Astrocyte of the cerebellum (primary cell): ENCODE measurements around the gene SVOPL.

Source experiments
- DNase-seq: peaks from one replicate; pipeline ENCODE4 v3.0.0-alpha.2; 2011; ENCODE audit warnings: low read depth
- H3K4me3 ChIP-seq: 2 replicates; pipeline ENCODE4 v1.5.1; 2011; ENCODE audit warnings: mild to moderate bottlenecking, low read depth, low read length, moderate library complexity
- CTCF ChIP-seq: IDR thresholded peaks from 2 replicates; pipeline ENCODE4 v1.5.1; 2012; ENCODE audit warnings: low read length, low read depth, moderate library complexity, mild to moderate bottlenecking; ENCODE audit errors: missing control alignments
- in situ Hi-C: cut with HindIII; loops from 2 replicates; pipeline ENCODE4 v1.10.0; 2017; ENCODE audit warnings: low sequenced_read_pairs

Gene SVOPL

GRCh38 chr7:138669364-138669763 lies 31.8 kb downstream of the SVOPL start:
- TF ChIP-seq CTCF: no peak
- in situ Hi-C loops: no loop called here
- H3K4me3 ChIP-seq: no peak overlapping the region
- DNase-seq: no peak

- no peak for TF ChIP-seq CTCF
- no peak overlapping the region for H3K4me3 ChIP-seq
- in situ Hi-C loops: no loop called here
- DNase-seq: no peak
Observed at GRCh38 chr7:138668946-138669345, 32.2 kb downstream of the SVOPL start.

- DNase-seq: no peak
- TF ChIP-seq CTCF: no peak
- no peak overlapping the region for H3K4me3 ChIP-seq
- in situ Hi-C loops: no loop called here
Observed at GRCh38 chr7:138668229-138668596, 32.9 kb downstream of the SVOPL start.

- no peak overlapping the region for H3K4me3 ChIP-seq
- in situ Hi-C loops: no loop called here
- TF ChIP-seq CTCF: no peak
- DNase-seq: no peak
Observed at GRCh38 chr7:138667535-138668228, 33.5 kb downstream of the SVOPL start.

- TF ChIP-seq CTCF: no peak
- DNase-seq: no peak
- no peak overlapping the region for H3K4me3 ChIP-seq
- in situ Hi-C loops: no loop called here
Observed at GRCh38 chr7:138666385-138666784, 34.8 kb downstream of the SVOPL start.

GRCh38 chr7:138665669-138666140 lies 35.5 kb downstream of the SVOPL start:
- no peak overlapping the region for H3K4me3 ChIP-seq
- DNase-seq: no peak
- in situ Hi-C loops: no loop called here
- no peak for TF ChIP-seq CTCF
